GM19240 (cell line): ENCODE data around the gene PAXX.
"Not testable (repeated sequence)": the region's sequence is repeated elsewhere in the genome, so short reads cannot be mapped to it uniquely, and the experiment has no call there.

Experiments
- DNase-seq: peaks from one replicate; pipeline ENCODE4 v3.0.0; 2011; ENCODE audit warnings: low spot score; ENCODE audit not compliant: insufficient read length

The PAXX gene

GRCh38 chr9:137030538-137031527 lies 38.6 kb downstream of the PAXX start:
- no peak for DNase-seq

- no peak for DNase-seq
Measured at GRCh38 chr9:137031904-137032640, 39.9 kb downstream of the PAXX start, which contains the start of gene FUT7. FUT7 (minus strand) TSS chr9:137032088; CDS start chr9:137031991, 97 bp downstream.

- DNase-seq, result no peak
Measured at GRCh38 chr9:137032858-137033257, 40.6 kb downstream of the PAXX start.

GRCh38 chr9:137033481-137033880 lies 41.3 kb downstream of the PAXX start:
- not testable (repeated sequence) for DNase-seq

GRCh38 chr9:137034039-137034708 lies 42.0 kb downstream of the PAXX start:
- DNase-seq, result no peak

- peak; percentile 99 for DNase-seq
Measured at GRCh38 chr9:137034709-137035506, 42.7 kb downstream of the PAXX start.

GRCh38 chr9:137035507-137035834 lies 43.2 kb downstream of the PAXX start:
- DNase-seq, result no peak

- no peak for DNase-seq
Measured at GRCh38 chr9:137035937-137036336, 43.7 kb downstream of the PAXX start.

- no peak for DNase-seq
Measured at GRCh38 chr9:137037035-137037434, 44.8 kb downstream of the PAXX start.

- no peak for DNase-seq
Measured at GRCh38 chr9:137037483-137037882, 45.3 kb downstream of the PAXX start.

- DNase-seq, result no peak
Measured at GRCh38 chr9:137038916-137039315, 46.7 kb downstream of the PAXX start.

- DNase-seq, result no peak
Measured at GRCh38 chr9:137039611-137040366, 47.6 kb downstream of the PAXX start.

GRCh38 chr9:137040568-137040967 lies 48.3 kb downstream of the PAXX start:
- no peak for DNase-seq

GRCh38 chr9:137041124-137041523 lies 48.9 kb downstream of the PAXX start:
- no peak for DNase-seq

GRCh38 chr9:137042751-137043727 lies 50.8 kb downstream of the PAXX start:
- no peak for DNase-seq
